Erythroblast (primary cell): ENCODE data around the gene BEX3.

Source experiments
- GATA1 ChIP-seq: IDR thresholded peaks from 2 replicates; pipeline ENCODE4 v1.6.1; 2011; ENCODE audit warnings: low read depth, mild to moderate bottlenecking, control low read depth, low read length, moderate library complexity
- POLR2A ChIP-seq: IDR thresholded peaks from 2 replicates; pipeline ENCODE4 v1.6.1; 2011; ENCODE audit warnings: mild to moderate bottlenecking, low read length

GRCh38 chrX:103404231-103405008 lies 28.1 kb downstream of the BEX3 start:
- TF ChIP-seq POLR2A (peak; percentile 18), GATA1 (no peak)
